ENCODE results near the gene CC2D2A.
A peak's percentile ranks its signal among the peaks of the same experiment; 100 is the strongest.

CC2D2A gene

GRCh38 chr4:15648600-15648999 lies 178.9 kb downstream of the CC2D2A start:
- Mint-ChIP-seq H3K36me3 (peaks cover 0 to 6% of the 10 kb centered on the region in 2 donors), H3K27ac (no peak overlapping the region), H3K4me1 (peaks cover 19 to 46% of the 10 kb centered on the region in 2 donors), H3K27me3 (no peaks in the 10 kb centered on the region), H3K4me3 (no peak overlapping the region), H3K9me3 (no peaks in the 10 kb centered on the region)
- ATAC-seq (replicated peaks) (no peak), DNase-seq (no peak)

- H3K9me3 Mint-ChIP-seq, result no peaks in the 10 kb centered on the region
- H3K4me3 Mint-ChIP-seq, result no peak overlapping the region
- H3K36me3 Mint-ChIP-seq, result no peaks in the 10 kb centered on the region
- no peaks in the 10 kb centered on the region for H3K27me3 Mint-ChIP-seq
- ATAC-seq (replicated peaks) (peak; percentile 60 to 64), DNase-seq (peak; percentile 30)
- peaks cover 18 to 48% of the 10 kb centered on the region in 2 donors for H3K4me1 Mint-ChIP-seq
- no peak overlapping the region for H3K27ac Mint-ChIP-seq
These were observed 180.3 kb downstream of the CC2D2A start for GRCh38 chr4:15649914-15650545.

Measured in stimulated activated naive B cell treated with anti-CD40 and anti-IgM and Interleukin-4, amounts not matched to agents 10 μg/mL and 1 μg/mL and 100 μg/mL, for 72 hours (primary cell).